ENCODE data around the gene SIN3B. TPM values are rescaled to one million over a fixed set of nuclear protein-coding genes. Genes with fewer than 3 reads are reported as not detected.

The SIN3B gene
- polyA plus RNA-seq, 1 donor: 37.4 TPM

DNA sequence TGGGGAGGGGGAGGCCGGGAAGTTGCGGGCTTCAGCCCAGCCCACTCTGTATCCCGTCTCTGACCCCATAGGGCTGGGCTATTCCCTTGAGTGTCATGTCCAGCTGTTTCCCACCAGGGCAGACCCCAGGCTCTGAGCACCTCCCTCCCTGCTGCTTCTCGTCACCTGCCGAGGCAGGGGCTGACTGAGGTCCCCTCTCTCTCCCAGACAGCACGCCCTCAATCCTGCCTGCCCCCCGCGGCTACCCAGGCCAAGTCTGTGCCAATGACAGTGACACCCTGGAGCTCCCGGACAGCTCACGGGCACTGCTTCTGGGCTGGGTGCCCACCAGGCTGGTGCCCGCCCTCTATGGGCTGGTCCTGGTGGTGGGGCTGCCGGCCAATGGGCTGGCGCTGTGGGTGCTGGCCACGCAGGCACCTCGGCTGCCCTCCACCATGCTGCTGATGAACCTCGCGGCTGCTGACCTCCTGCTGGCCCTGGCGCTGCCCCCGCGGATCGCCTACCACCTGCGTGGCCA, 60.2 kb downstream of the SIN3B start:
- no peak for DNase-seq (ENCODE audit: low read depth)

DNA sequence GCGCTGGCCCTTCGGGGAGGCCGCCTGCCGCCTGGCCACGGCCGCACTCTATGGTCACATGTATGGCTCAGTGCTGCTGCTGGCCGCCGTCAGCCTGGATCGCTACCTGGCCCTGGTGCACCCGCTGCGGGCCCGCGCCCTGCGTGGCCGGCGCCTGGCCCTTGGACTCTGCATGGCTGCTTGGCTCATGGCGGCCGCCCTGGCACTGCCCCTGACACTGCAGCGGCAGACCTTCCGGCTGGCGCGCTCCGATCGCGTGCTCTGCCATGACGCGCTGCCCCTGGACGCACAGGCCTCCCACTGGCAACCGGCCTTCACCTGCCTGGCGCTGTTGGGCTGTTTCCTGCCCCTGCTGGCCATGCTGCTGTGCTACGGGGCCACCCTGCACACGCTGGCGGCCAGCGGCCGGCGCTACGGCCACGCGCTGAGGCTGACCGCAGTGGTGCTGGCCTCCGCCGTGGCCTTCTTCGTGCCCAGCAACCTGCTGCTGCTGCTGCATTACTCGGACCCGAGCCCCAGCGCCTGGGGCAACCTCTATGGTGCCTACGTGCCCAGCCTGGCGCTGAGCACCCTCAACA, 60.8 kb downstream of the SIN3B start:
- no peak for DNase-seq (ENCODE audit: low read depth)

DNA sequence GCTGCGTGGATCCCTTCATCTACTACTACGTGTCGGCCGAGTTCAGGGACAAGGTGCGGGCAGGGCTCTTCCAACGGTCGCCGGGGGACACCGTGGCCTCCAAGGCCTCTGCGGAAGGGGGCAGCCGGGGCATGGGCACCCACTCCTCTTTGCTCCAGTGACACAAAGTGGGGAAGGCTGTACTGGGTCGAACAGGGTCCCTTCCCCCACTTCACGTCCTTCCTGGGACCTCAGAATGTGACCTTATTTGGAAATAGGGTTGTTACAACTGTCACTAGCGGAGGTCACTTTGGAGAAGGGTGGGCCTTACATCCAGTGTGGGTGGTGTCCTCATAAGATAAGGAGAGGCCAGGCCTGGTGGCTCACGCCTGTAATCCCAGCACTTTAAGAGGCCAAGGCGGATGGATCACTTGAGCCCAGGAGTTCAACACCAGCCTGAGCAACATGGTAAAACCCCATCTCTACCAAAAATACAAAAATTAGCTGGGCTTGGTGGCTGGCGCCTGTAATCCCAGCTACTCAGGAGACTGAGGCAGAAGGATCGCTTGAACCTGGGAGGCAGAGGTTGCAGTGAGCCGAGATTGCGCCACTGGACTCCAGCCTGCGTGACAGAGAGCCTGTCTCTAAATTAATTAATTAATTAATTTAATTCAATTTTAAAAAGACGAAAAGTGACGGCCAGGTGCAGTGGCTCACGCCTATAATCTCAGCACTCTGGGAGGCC, 61.4 kb downstream of the SIN3B start:
- no peak for DNase-seq (ENCODE audit: low read depth)

DNA sequence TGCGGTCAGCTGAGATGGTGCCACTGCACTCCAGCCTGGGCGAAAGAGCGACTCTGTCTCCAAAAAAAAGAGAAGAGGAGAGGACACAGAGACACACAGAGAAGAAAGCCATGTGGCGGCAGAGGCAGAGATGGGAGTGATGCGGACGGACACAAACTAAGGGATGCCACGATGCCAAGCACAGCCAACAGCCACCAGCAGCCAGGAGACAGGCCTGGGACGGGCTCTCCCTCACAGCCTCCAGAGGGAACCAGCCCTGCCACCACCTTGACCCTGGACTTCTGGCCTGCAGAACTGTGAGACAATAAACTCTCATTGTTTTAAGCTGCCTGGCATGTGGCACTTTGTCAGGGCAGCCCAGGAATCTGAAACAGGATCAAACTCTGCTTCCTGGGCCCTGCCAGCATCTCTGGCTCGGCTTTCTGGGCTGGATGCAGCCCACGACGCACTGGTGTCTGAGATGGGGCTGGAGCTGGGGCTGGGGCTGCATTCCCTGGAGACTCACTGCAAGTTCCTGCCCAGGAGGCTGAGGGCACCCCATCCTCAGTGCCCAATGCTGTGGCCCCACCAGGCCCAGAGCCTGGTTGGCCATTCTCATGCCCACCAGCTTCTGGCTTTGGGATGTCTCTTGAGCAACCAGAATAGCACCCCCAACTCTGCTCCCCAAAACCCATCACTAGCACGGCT, 62.6 kb downstream of the SIN3B start:
- DNase-seq (ENCODE audit: low read depth): no peak

DNA sequence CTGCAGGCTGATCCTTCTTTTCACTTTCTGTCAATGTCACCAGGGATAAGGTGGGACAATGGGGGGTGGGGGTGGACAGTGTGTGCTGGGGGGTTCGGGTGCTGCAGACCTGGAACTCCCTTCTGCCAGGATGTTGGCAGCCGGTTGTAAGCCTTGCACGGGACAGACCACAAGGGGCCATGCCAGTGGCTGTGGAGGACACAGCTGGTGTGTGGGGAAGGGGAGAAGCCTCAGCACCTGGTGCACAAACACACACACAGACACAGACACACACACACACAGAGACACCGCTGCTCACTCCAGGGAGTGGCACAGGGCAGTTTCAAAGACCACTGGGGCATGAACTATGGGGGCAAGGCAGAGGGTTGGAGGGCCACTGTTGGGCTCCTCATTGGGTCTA, 63.2 kb downstream of the SIN3B start:
- DNase-seq (ENCODE audit: low read depth): no peak

DNA sequence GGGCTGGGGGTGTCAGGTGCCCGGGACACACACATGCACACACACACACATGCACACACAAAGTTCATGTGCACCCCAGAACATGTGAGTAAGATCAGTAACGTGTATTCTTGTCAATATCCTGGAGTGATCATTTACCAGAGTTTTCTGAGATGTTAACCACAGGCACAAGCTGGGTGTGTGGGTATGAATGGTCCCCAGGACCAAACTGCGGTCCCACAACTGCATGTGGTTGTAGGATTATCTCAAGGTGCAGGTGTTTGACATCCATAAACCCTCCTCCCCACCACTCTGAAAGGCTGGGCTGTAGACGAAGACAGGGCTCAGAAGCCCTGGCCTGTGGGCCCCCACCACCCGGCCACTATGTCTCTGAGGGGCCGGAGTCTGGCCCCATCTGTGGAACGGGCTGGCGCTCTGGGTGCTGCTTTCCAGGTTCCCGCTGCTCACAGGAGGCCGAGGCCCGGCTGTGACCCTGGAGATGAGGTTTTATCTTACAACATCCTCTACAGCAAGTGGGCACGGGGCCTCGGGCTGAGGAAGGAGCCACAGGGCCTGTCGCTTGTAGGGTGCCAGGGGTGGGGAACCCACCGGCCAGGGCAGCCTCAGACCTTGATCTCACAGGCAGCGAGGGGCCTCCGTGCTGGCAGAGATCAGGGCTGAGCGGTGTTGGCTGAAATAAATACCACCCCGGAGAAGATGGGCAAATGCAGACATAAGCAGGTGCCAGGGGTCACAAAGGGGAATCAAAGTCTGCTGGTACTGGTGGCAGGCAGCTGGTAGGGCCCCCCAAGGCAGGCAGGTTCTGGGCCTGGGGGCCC, 63.9 kb downstream of the SIN3B start:
- no peak for DNase-seq (ENCODE audit: low read depth)

DNA sequence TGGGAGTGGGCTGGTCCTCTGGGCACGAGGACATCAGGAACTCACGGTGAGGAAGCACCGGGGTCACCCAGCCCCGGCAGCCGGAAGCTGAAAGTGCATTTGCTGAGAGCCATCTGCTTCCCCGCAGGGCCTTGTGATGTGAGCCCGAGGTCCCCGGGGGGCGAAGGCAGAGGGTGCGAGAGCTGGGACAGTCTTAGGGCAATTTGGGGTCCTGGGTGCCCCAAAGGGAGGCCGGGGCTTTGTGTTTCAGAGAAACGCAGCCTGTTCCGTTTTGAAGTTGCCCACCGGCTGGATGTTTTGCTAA, 64.4 kb downstream of the SIN3B start:
- no peak for DNase-seq (ENCODE audit: low read depth)

DNA sequence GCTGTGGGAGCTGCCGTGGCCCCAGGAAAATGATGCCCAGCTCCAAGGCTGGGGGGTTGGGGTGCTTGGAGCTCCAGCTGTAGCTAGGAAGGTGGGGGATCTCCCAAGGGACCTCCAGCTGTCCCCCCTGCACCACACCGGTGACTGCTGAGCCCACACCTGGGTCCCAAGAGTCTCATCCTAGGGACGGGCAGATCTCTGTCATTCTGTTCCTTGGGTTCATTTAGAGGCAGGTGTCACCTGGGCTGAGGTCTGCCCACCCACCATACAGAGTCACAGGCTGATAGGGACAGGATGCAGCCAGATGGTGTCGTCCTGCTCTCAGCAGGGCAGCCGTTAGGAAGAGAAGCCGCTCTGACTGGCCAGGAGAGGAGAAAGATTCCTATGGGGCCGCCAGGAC, 64.9 kb downstream of the SIN3B start:
- DNase-seq (ENCODE audit: low read depth): no peak

DNA sequence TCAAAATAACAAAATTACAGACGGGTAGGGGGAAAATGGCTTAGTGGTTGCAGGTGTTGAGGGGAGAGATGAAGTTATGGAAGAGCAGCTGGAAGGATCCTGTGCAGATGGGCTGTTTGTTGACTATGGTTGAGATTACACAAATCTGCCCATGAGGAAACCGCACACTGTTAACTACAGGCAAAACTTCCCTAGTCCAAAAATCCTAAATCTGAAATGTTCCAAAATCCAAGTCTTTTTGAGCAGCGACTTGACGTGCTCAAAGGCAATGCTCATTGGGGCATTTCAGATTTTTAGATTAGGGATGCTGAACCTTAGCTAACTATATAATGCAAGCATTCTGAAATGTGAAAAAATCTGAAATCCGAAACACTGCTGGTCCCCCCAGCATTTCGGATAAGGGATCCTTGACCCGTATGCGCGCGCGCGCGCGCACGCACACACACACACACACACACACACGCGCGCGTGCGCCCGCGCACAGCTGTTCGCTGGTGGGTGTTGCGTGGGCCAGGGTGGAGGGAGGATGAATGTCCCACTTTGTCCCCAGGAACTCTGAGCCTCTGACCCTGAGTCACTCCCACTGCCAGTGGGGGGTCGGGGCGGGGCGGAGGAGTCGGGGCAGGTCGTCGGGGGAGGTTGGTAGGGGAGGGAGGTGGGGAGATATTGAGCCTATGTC, 66.4 kb downstream of the SIN3B start:
- no peak for DNase-seq (ENCODE audit: low read depth)

DNA sequence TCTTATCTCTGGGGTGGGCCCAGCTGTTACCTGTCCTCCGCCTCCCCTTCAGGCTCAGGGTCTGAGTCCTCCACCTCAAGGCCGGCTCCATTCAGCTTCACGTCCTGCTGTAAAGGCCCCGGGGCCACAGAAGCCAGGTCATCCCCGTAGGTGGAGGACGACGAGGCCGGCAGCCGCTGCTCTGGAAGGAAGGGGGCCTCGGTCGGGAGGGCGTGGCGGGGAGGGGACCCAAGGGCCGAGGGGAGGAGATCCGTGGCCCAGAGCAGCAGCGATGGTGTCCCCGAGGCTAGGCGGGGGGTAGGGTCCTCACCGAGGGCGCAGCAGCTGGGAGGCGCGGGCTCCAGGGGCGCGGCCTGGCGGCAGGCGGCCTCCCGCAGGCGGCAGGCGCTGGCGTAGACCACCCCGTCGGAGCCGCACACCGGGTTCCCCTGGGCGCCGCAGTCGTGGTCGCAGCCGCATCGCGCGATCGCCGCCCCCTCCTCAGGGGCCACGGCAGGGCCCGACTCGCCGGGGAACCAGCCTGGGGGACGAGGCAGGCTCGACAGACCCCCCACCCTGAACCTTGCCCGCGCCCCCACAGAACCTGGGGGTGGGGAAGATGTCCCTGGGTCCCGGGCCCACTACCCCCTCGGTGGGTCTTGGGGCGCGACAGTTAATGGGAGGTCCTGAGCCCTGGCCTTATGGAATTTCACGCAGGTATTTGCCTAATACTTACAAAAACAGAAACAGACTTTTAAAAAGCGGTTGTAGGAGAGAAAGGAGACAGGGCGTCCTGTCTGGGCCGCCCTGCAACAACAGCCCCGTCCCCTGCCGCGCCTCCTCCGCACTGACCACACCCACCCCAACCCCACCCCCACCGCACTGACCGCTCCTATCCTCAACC, 67.2 kb downstream of the SIN3B start:
- no peak for DNase-seq (ENCODE audit: low read depth)

DNA sequence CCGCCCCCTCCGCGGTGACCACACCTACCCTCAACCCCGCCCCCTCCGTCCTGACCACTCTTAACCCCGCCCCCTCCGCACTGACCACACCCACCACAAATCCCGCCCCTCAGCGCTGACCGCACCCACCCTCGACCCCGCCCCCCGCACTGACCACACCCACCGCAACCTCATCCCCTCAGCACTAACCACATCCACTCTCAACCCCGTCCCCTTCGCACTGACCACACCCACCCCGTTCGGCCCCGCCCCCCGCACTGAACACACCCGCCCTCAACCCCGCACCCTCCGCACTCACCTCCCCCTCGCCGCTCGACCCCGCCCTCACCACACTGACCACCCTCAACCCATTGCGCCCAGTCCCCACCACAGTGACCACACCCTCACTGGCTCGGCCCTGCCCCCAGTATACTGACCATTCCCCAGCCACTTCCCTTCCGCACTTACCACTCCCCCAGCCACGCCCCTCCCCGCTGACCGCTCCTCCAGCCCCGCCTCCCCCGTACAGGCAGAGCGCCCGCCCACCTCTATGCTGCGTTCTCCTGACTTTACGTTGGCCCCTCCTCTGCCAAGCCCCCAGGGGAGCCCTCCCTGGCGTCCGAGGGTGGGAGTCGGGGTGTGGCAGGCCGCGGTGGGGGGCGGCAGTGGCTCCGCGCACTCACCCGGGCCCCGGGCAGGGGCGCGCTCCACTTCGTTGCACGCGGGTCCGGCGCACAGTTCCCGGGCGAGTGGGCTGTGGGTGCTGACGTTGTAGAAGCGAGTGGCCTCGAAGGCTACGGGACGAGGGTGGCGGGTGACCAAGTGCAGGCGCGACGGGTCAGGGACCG, 68.0 kb downstream of the SIN3B start:
- DNase-seq (ENCODE audit: low read depth): no peak

DNA sequence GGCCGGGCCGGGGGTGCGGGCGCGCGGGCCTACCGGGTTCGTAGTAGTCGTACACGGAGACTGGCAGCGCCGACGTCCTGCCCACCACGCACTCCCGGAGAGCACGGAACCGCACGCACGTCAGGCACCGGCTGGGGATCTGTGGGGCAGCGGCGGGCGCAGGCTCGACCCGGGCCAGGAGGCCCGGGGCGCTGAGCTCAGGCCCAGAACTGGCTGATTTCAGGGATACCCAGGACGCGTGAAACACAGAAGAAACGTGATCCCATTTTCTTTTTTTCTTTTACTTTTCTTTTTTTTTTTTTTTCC, 68.6 kb downstream of the SIN3B start:
- DNase-seq (ENCODE audit: low read depth): no peak

DNA sequence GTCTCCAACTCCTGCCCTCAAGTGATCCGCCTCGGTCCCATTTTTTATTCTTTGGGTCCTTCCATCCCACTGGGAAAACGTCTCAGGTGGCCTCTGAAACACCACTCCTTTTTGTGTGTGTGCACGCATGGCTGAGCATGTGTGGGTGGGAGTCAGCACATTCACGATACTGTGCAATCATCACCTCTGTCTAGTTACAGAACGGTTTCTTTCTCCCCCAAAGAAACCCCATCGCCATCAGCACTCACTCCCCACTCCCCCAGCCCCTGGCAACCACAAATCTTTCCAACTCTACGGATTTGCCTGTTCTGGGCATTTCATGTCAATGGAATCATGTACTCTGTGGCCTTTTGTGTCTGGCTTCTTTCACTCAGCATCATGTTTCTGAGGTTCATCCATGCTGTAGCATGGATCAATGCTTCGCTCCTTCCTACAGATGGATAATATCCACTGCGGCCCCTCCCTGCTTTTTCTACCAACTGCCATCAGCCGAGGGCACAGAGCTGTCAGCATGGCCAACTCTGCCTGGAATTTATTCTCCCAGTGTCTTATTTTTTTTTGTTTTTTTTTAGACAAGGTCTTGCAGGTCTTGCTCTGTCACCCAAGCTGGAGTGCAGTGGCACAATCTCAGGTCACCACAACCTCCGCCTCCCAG, 69.3 kb downstream of the SIN3B start:
- DNase-seq (ENCODE audit: low read depth): no peak

DNA sequence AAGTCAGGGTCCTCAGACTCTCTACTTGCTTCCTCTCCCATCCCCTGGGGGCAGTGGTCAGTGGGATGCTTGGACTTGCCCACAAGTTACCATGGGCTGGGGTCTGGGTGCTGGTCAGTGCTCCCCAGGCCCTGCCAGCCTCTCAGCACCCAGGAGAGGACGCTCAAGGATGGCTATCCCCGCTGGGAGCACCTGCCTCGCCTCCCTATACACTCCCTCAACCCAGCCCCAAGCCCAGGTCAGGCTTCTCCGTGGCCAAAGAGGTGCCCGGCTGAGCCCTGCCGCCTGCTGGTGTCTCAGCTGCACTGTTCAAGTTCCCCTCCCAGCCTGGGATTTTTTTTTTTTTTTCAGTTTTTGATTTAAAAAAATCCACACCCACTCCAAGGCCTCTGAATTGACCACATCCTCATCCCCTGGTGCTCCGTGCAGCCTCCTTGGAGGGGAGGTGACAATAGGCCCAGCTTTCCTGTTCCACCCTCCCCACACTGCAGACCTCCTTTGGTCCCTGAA, 70.4 kb downstream of the SIN3B start:
- no peak for DNase-seq (ENCODE audit: low read depth)

DNA sequence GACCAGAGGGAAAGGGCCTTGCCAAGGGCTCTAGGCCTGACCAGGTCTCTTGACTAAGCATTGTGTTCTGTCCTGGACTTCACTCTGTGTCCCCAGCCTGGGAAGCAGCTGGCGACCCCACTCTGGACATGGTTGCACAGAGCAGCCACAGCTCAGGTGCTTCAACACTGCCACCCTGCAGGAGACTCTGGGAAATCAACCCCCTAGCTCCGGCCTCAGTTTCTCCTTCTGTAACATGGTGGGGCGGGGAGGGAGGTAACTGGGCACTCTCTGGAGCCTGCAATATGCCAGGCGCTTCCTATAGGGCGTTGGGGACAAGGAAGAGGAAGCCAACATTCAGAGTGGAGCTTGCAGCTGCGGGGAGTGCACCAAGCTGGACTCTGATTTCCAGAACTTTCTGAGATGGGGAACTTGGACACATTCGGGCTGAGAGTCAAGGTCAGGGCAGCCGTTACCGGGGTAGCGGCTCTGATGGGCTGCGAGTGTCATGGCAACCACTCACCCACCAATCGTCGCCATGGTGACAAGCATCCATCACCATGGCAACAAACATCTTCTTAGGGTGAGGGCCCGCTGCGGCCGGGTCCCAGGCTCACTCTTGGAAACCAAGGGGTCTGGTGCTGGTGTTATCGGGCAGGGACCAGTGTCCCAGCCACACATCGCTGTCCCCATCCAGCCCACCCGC, 72.4 kb downstream of the SIN3B start:
- DNase-seq (ENCODE audit: low read depth): no peak

DNA sequence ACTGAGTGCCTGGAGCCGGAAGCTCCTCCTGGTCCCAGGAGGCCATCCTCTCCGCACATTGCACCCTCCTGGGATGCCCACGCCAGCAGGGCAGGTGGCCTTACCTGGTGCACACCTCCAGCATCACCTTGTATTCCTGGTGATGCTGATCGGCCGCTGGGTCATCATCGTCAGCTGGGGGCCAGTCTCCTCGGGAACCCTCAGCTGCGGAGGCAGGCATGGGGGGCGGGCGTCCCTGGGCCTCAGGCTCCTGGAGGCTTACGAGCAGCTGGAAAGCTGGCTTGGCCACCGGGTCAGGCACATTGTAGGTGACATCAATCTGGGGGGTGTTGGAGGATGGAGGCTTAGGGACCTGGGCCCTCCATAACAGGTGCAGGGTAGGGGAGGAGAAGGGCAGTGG, 73.3 kb downstream of the SIN3B start:
- DNase-seq (ENCODE audit: low read depth): no peak

DNA sequence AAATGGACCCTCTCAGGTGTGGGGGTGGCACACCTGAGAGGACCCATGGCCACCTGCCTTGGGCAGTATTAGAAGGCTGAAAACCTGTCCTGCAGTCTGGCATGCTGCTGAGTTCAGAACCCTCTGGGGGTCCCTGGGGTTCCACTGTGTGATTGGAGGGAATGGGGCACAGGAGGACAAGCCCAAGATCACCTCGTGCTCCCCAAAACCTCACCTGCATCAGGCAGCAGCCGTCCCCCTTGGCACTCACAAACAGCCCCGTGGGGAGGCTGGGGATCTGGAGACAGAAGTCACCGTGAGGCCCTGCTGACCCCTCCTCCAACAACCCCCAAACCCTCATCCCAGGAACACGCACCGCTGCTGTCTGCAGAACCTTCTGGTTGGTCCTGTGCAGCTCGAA, 74.1 kb downstream of the SIN3B start:
- no peak for DNase-seq (ENCODE audit: low read depth)

DNA sequence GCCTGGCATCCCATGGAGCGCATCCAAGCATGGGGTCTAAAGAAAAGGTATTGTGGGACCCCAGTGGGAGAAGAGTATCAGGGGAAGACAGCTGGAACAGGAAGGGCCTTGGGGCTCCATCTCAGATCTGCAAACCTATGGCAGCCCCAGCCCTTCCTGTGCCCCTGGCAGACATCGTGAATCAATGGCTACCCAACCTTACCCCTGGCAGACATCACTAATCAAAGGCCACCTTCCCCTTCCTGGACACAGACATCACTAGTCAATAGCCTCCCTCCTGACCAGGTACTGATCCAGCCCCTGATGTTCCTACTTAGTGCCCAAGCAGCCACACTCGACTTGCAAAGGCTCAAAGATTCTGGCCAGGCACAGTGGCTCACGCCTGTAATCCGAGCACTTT, 75.4 kb downstream of the SIN3B start:
- no peak for DNase-seq (ENCODE audit: low read depth)

DNA sequence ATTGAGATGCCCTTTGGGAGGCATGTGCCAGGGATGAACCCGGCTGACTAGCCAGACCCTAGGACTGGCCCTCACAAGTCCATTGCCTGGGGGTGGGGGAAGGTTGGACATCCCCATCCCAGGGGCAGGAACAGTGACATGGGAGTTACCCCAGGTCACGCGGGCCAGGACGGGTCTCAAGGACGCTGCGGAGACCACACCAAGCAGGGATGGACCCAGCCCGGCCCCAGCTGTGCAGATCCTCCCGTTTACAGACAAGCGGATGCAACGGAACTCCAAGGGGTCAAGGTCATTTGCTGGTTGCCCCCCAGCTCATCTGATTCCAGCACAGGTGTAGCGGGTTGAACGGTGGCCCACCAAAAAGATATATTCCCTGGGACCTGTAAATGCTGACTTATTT, 79.6 kb downstream of the SIN3B start:
- DNase-seq (ENCODE audit: low read depth): no peak

Measured in forelimb muscle (tissue), 1 donor.